HG02759 (cell line): Measurements from ENCODE around the gene KIR3DL1.
"Not testable (repeated sequence)": the region's sequence is repeated elsewhere in the genome, so short reads cannot be mapped to it uniquely, and the experiment has no call there.

Experiments used
- ATAC-seq: cut with Tn5 transposase; IDR thresholded peaks from one replicate; pipeline ENCODE4 v1.9.1; 2021; ENCODE audit warnings: mild to moderate bottlenecking, moderate library complexity; ENCODE audit not compliant: unreplicated experiment

KIR3DL1 gene

GRCh38 chr19:54806516-54806838 lies 9.8 kb upstream of the KIR3DL1 start:
- no peak for ATAC-seq

- not testable (repeated sequence) for ATAC-seq
Measured at GRCh38 chr19:54814571-54814970, 1.7 kb upstream of the KIR3DL1 start.

- no peak for ATAC-seq
Measured at GRCh38 chr19:54817670-54818536, 1.6 kb downstream of the KIR3DL1 start.

GRCh38 chr19:54824416-54824815 lies 8.1 kb downstream of the KIR3DL1 start:
- not testable (repeated sequence) for ATAC-seq

- ATAC-seq, result not testable (repeated sequence)
Measured at GRCh38 chr19:54825326-54825725, 9.1 kb downstream of the KIR3DL1 start.

GRCh38 chr19:54828064-54828463 lies 11.8 kb downstream of the KIR3DL1 start:
- not testable (repeated sequence) for ATAC-seq

- not testable (repeated sequence) for ATAC-seq
Measured at GRCh38 chr19:54832496-54832895, 16.2 kb downstream of the KIR3DL1 start, which contains the start of gene KIR2DS4. KIR2DS4 (plus strand) TSS chr19:54832676.

GRCh38 chr19:54835126-54835525 lies 18.9 kb downstream of the KIR3DL1 start:
- not testable (repeated sequence) for ATAC-seq

- not testable (repeated sequence) for ATAC-seq
Measured at GRCh38 chr19:54837522-54837921, 21.3 kb downstream of the KIR3DL1 start.

GRCh38 chr19:54843171-54843570 lies 26.9 kb downstream of the KIR3DL1 start:
- not testable (repeated sequence) for ATAC-seq

- ATAC-seq, result not testable (repeated sequence)
Measured at GRCh38 chr19:54850061-54850640, 33.9 kb downstream of the KIR3DL1 start, which contains the start of gene KIR3DL2. KIR3DL2 (plus strand) TSS chr19:54850443; CDS start chr19:54850476, 33 bp downstream.

- no peak for ATAC-seq
Measured at GRCh38 chr19:54850930-54851329, 34.7 kb downstream of the KIR3DL1 start.

- no peak for ATAC-seq
Measured at GRCh38 chr19:54851353-54851752, 35.1 kb downstream of the KIR3DL1 start.

GRCh38 chr19:54855241-54855640 lies 39.0 kb downstream of the KIR3DL1 start:
- ATAC-seq, result not testable (repeated sequence)

- not testable (repeated sequence) for ATAC-seq
Measured at GRCh38 chr19:54858476-54858875, 42.2 kb downstream of the KIR3DL1 start.

GRCh38 chr19:54859421-54859820 lies 43.2 kb downstream of the KIR3DL1 start:
- ATAC-seq, result not testable (repeated sequence)

- ATAC-seq, result not testable (repeated sequence)
Measured at GRCh38 chr19:54863459-54863858, 47.2 kb downstream of the KIR3DL1 start.

- ATAC-seq, result no peak
Measured at GRCh38 chr19:54871696-54872095, 55.4 kb downstream of the KIR3DL1 start.

- no peak for ATAC-seq
Measured at GRCh38 chr19:54873990-54874389, 57.7 kb downstream of the KIR3DL1 start, which contains the start of gene FCAR. FCAR (plus strand) TSS chr19:54874235; CDS start chr19:54874290, 55 bp downstream.

GRCh38 chr19:54875506-54875905 lies 59.2 kb downstream of the KIR3DL1 start:
- no peak for ATAC-seq

- ATAC-seq, result no peak
Measured at GRCh38 chr19:54877471-54877870, 61.2 kb downstream of the KIR3DL1 start.
